HepG2 (cell line): ENCODE results near the gene ASTN2. TPM values are rescaled to one million over a fixed set of nuclear protein-coding genes. Genes with fewer than 3 reads are reported as not detected.

Experiments
- AKAP8 ChIP-seq: sonication (generic); formaldehyde crosslinking; IDR thresholded peaks from 2 replicates; pipeline ENCODE4 v1.5.1; 2020; ENCODE audit warnings: mild to moderate bottlenecking, missing genetic modification reagents
- CEBPB ChIP-seq: IDR thresholded peaks from 2 replicates; pipeline ENCODE4 v1.6.1; 2011; ENCODE audit warnings: low read depth, low read length, improper control_type of control experiment, borderline replicate concordance
- CEBPZ ChIP-seq: IDR thresholded peaks from 2 replicates; pipeline ENCODE4 v1.6.1; 2012; ENCODE audit warnings: low read length, improper control_type of control experiment
- FOXP1 ChIP-seq, 2 experiments: fragments of 450-650 bp in 1 of 2; IDR thresholded peaks; 2 replicates each; pipeline ENCODE4 v1.6.1; 2017 to 2018; ENCODE audit warnings: antibody characterized with exemption in 1 of 2
- JARID2 ChIP-seq: sonication (generic); formaldehyde crosslinking; IDR thresholded peaks from 2 replicates; pipeline ENCODE4 v1.8.1; 2023; ENCODE audit warnings: missing genetic modification reagents, inconsistent platforms; ENCODE audit not compliant: insufficient replicate concordance
- MIER3 ChIP-seq: IDR thresholded peaks from 2 replicates; pipeline ENCODE4 v1.6.1; 2016; ENCODE audit warnings: missing compliant biosample characterization, borderline replicate concordance
- PCBP2 ChIP-seq: fragments of 200-400 bp; formaldehyde crosslinking; optimal IDR thresholded peaks from 2 replicates; pipeline ENCODE3; 2018; ENCODE audit warnings: low read length, low read depth; ENCODE audit not compliant: poor library complexity, severe bottlenecking
- RAD51 ChIP-seq: fragments of 450-650 bp; IDR thresholded peaks from 2 replicates; pipeline ENCODE4 v1.6.1; 2016; ENCODE audit warnings: borderline replicate concordance
- TGIF2 ChIP-seq: IDR thresholded peaks from 2 replicates; pipeline ENCODE4 v1.6.1; 2016; ENCODE audit warnings: control low read depth, missing compliant biosample characterization
- ZHX1 ChIP-seq: sonication (generic); formaldehyde crosslinking; IDR thresholded peaks from 2 replicates; pipeline ENCODE4 v1.8.1; 2022; ENCODE audit warnings: low read depth, mild to moderate bottlenecking, missing genetic modification reagents
- ZNF263 ChIP-seq: sonication (generic); formaldehyde crosslinking; IDR thresholded peaks from 2 replicates; pipeline ENCODE4 v1.4.0; 2020; ENCODE audit warnings: missing genetic modification reagents
- ZNF333 ChIP-seq: sonication (generic); formaldehyde crosslinking; IDR thresholded peaks from 2 replicates; pipeline ENCODE4 v1.4.0; 2020; ENCODE audit warnings: mild to moderate bottlenecking, missing genetic modification reagents, borderline replicate concordance
- ZNF569 ChIP-seq: sonication (generic); formaldehyde crosslinking; IDR thresholded peaks from 2 replicates; pipeline ENCODE4 v1.5.0; 2020; ENCODE audit warnings: mild to moderate bottlenecking, missing genetic modification reagents, moderate library complexity, borderline replicate concordance
- ZNF652 ChIP-seq: IDR thresholded peaks from 2 replicates; pipeline ENCODE4 v1.6.1; 2016; ENCODE audit warnings: low read depth, borderline replicate concordance
- ZNF800 ChIP-seq: sonication (generic); formaldehyde crosslinking; IDR thresholded peaks from 2 replicates; pipeline ENCODE4 v1.4.0; 2020; ENCODE audit warnings: missing genetic modification reagents
- ZSCAN20 ChIP-seq: sonication (generic); formaldehyde crosslinking; IDR thresholded peaks from 2 replicates; pipeline ENCODE4 v1.4.0; 2020; ENCODE audit warnings: missing genetic modification reagents, mild to moderate bottlenecking, borderline replicate concordance
- ZSCAN30 ChIP-seq: sonication (generic); formaldehyde crosslinking; IDR thresholded peaks from 2 replicates; pipeline ENCODE4 v1.5.0; 2020; ENCODE audit warnings: mild to moderate bottlenecking, missing genetic modification reagents
- polyA plus RNA-seq, 8 experiments: library from polyadenylated mRNA; depleted of rRNA in 3 of 8; stranded (reverse) in 7 of 8; unstranded in 1 of 8; fragments of >200 nt; fragmentation: Illumina TruSeq in 4 of 8; extraction: Trizol in 4 of 8; gene quantifications; 2 replicates each; pipeline versions ENCODE4 v1.2.1 to v1.2.3, GENCODE V29; 2011 to 2016; ENCODE audit warnings: low read depth in 4 of 8, missing spikeins in 1 of 8, mixed read lengths in 1 of 8; ENCODE audit not compliant: insufficient read depth in 1 of 8
- total RNA-seq, 5 experiments: library from RNA; depleted of rRNA; stranded (reverse); fragments of >200 nt; fragmentation: Illumina TruSeq; extraction: Trizol; gene quantifications; 2 replicates each; pipeline ENCODE4 v1.2.3, GENCODE V29; 2016; ENCODE audit warnings: low read depth in 1 of 5
- TF ChIP-seq, protein P1 (sequence below): sonication (generic); formaldehyde crosslinking; IDR thresholded peaks from 2 replicates; pipeline ENCODE4 v1.5.0; 2020; ENCODE audit warnings: mild to moderate bottlenecking, missing genetic modification reagents
- TF ChIP-seq, protein P2 (sequence below): sonication (generic); formaldehyde crosslinking; conservative IDR thresholded peaks from 2 replicates; pipeline ENCODE4 v1.4.0; 2020; ENCODE audit warnings: missing genetic modification reagents

Gene ASTN2
- total and polyA plus RNA-seq, 2 of the 13 experiments (the other 11 are each of a cell fraction or from before 2014, with no cell fraction given): 5.2 to 13.5 TPM

DNA sequence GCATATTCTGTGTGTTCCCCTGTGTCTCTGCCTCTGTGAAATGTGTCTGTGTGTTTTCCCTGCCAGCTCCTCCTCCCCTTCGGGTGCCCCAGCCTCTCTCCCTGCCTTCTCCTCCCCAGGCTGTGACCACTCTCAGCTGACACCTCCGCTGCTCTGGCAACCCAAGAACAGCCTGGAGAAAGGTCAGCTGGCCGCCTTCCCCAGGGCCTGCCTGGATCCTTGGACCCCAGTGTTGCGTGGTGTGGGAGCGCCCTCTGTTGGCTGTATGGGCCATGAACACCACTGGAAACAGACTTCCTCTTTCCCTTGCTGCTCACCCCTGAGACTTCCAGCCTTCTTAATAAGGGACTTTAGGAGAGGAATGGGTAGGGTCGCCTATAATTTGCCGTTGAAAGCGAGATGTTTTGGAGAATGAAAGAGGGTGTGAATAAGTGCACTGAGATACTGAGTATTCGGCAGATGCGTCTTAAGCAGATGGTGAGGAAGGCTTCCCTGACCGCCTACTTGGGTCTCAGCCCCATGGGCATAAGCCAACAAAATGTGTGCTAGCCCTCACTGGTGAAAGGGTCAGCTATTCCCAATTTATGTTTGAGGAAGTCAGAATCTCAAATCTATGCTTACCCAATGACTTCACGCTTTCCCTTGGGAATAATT is 842.6 kb downstream of the ASTN2 start (continued):
- TF ChIP-seq, protein P1, sequence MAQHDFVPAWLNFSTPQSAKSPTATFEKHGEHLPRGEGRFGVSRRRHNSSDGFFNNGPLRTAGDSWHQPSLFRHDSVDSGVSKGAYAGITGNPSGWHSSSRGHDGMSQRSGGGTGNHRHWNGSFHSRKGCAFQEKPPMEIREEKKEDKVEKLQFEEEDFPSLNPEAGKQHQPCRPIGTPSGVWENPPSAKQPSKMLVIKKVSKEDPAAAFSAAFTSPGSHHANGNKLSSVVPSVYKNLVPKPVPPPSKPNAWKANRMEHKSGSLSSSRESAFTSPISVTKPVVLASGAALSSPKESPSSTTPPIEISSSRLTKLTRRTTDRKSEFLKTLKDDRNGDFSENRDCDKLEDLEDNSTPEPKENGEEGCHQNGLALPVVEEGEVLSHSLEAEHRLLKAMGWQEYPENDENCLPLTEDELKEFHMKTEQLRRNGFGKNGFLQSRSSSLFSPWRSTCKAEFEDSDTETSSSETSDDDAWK: no peak
- TF ChIP-seq FOXP1 (IDR thresholded peaks at IDR 0.05) (no peak), FOXP1 (CRISPR knock-in tag; IDR thresholded peaks at IDR 0.05) (no peak), ZNF333 (CRISPR knock-in tag) (no peak), TGIF2 (CRISPR knock-in tag) (no peak), ZHX1 (CRISPR knock-in tag) (no peak), ZSCAN20 (CRISPR knock-in tag) (no peak), ZNF569 (CRISPR knock-in tag) (no peak), ZNF263 (CRISPR knock-in tag) (no peak; the same call in 1 of the 2 replicates), PCBP2 (no peak), MIER3 (0 out of 2 replicates have a peak, but pooled peaks have one; percentile 32), ZNF652 (CRISPR knock-in tag) (no peak), RAD51 (no peak), ZNF800 (no peak), CEBPB (no peak), ZSCAN30 (CRISPR knock-in tag) (no peak), JARID2 (no peak), CEBPZ (no peak), AKAP8 (CRISPR knock-in tag) (no peak)
- TF ChIP-seq, protein P2, sequence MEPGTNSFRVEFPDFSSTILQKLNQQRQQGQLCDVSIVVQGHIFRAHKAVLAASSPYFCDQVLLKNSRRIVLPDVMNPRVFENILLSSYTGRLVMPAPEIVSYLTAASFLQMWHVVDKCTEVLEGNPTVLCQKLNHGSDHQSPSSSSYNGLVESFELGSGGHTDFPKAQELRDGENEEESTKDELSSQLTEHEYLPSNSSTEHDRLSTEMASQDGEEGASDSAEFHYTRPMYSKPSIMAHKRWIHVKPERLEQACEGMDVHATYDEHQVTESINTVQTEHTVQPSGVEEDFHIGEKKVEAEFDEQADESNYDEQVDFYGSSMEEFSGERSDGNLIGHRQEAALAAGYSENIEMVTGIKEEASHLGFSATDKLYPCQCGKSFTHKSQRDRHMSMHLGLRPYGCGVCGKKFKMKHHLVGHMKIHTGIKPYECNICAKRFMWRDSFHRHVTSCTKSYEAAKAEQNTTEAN (CRISPR knock-in tag): no peak
